GM12878 (cell line): ENCODE measurements around the gene GCNT1. TPM values are rescaled to one million over a fixed set of nuclear protein-coding genes. Genes with fewer than 3 reads are reported as not detected.

Experiments
- ATAC-seq: fragments of 200-7000 bp; cut with Tn5 transposase; 3 replicates; pipeline ENCODE4 v1.9.1; 2020; ENCODE audit warnings: mild to moderate bottlenecking, moderate library complexity
- BruUV-seq: library from RNA; stranded (reverse); fragments of 400-500 nt; replicated peaks from 2 replicates; lab custom pipeline; 2021; lab: Mats Ljungman, UMichigan
- CTCF ChIA-PET: fragments of 300-600 bp; sonication (Branson Sonifier 250); formaldehyde crosslinking; extraction: SDS; loops from one replicate; lab custom pipeline; 2021; ENCODE audit warnings: inconsistent platforms; lab: Yijun Ruan, JAX
- POLR2A ChIA-PET: fragments of 350-600 bp; formaldehyde crosslinking; extraction: SDS; loops from one replicate; lab custom pipeline; 2021; ENCODE audit warnings: inconsistent platforms; lab: Charles Lee
- RAD21 ChIA-PET: fragments of 300-600 bp; sonication (Branson Sonifier 250); formaldehyde crosslinking; loops from one replicate; lab custom pipeline; 2023; ENCODE audit warnings: antibody characterized with exemption; ENCODE audit not compliant: unreplicated experiment; lab: Charles Lee
- SMC1A ChIA-PET: fragments of 300-600 bp; sonication (Branson Sonifier 250); formaldehyde crosslinking; loops from one replicate; lab custom pipeline; 2023; ENCODE audit not compliant: unreplicated experiment, uncharacterized antibody; lab: Charles Lee
- DNase-seq: peaks from one replicate; pipeline ENCODE4 v3.0.0-alpha.2; 2011; ENCODE audit warnings: low read depth, low spot score
- FAIRE-seq: peaks from 3 replicates; lab custom pipeline; 2011; peaks lifted over from hg19 to GRCh38; lab: Jason Lieb, UNC
- H2AFZ ChIP-seq: 2 replicates; pipeline ENCODE4 v1.6.0; 2011; ENCODE audit warnings: low read depth, low read length, control low read depth; ENCODE audit not compliant: control insufficient read depth
- H3K27ac ChIP-seq: 2 replicates; pipeline ENCODE4 v1.5.1; 2011; ENCODE audit warnings: control low read depth; ENCODE audit not compliant: control insufficient read depth, insufficient read depth
- H3K27me3 ChIP-seq, 2 experiments: replicated peaks in 1 of 2; 2 replicates each; pipeline versions ENCODE4 v1.6.0 to v1.6.1; 2011; ENCODE audit warnings: low read length in 1 of 2; ENCODE audit not compliant: control insufficient read depth in 2 of 2, insufficient read depth in 2 of 2
- H3K36me3 ChIP-seq, 2 experiments: 2 replicates each; pipeline ENCODE4 v1.5.1; 2011; ENCODE audit warnings: low read length in 1 of 2; ENCODE audit not compliant: control insufficient read depth in 2 of 2, insufficient read depth in 2 of 2
- H3K4me1 ChIP-seq: 2 replicates; pipeline ENCODE4 v1.6.1; 2011; ENCODE audit warnings: mild to moderate bottlenecking, low read length, moderate library complexity, mixed read lengths; ENCODE audit not compliant: control insufficient read depth, insufficient read depth
- H3K4me2 ChIP-seq: 2 replicates; pipeline ENCODE4 v1.6.0; 2011; ENCODE audit warnings: control low read depth; ENCODE audit not compliant: control insufficient read depth, insufficient read depth
- H3K4me3 ChIP-seq: fragments of 200-600 bp; sonication (generic); 2 replicates; pipeline ENCODE4 v1.5.1; 2016
- H3K79me2 ChIP-seq: 2 replicates; pipeline ENCODE4 v1.6.0; 2011; ENCODE audit warnings: low read length; ENCODE audit not compliant: control insufficient read depth, insufficient read depth
- H3K9ac ChIP-seq: 2 replicates; pipeline ENCODE4 v1.8.0; 2011; ENCODE audit warnings: low read length, control low read depth, mixed read lengths; ENCODE audit not compliant: control insufficient read depth, insufficient read depth
- H3K9me3 ChIP-seq: replicated peaks from 3 replicates; pipeline ENCODE4 v1.5.1; 2011; ENCODE audit warnings: mild to moderate bottlenecking, low read length; ENCODE audit not compliant: control insufficient read depth, insufficient read depth
- H4K20me1 ChIP-seq: 2 replicates; pipeline ENCODE4 v1.6.0; 2011; ENCODE audit not compliant: control insufficient read depth, insufficient read depth
- CBX5 ChIP-seq: sonication (generic); IDR thresholded peaks from 2 replicates; pipeline ENCODE4 v1.6.1; 2016; ENCODE audit warnings: low read depth, moderate library complexity, mild to moderate bottlenecking, inconsistent platforms
- CEBPB ChIP-seq, 2 experiments: fragments of 150-350 bp in 1 of 2; IDR thresholded peaks; 2 replicates each; pipeline ENCODE4 v1.6.1; 2012 to 2014; ENCODE audit warnings: low read depth in 2 of 2, low read length in 2 of 2, borderline replicate concordance in 1 of 2, inconsistent platforms in 1 of 2
- NR2F1 ChIP-seq: fragments of 450-650 bp; conservative IDR thresholded peaks from 2 replicates; pipeline ENCODE4 v1.6.1; 2017; ENCODE audit warnings: mild to moderate bottlenecking
- PML ChIP-seq: IDR thresholded peaks from 2 replicates; pipeline ENCODE4 v1.6.1; 2012; ENCODE audit warnings: low read length, inconsistent platforms
- RBBP5 ChIP-seq: fragments of 200-600 bp; sonication (generic); conservative IDR thresholded peaks from 2 replicates; pipeline ENCODE4 v1.6.1; 2016
- STAT3 ChIP-seq: IDR thresholded peaks from 2 replicates; pipeline ENCODE4 v1.6.1; 2011; ENCODE audit warnings: low read depth, low read length, improper control_type of control experiment
- TCF3 ChIP-seq: IDR thresholded peaks from 2 replicates; pipeline ENCODE4 v1.6.1; 2012; ENCODE audit warnings: low read depth, mild to moderate bottlenecking, low read length, borderline replicate concordance; ENCODE audit not compliant: insufficient read depth
- WGBS: methylation state at CpG from one replicate; pipeline ENCODE4 v1.1.6; 2016; ENCODE audit warnings: low lambda C conversion rate; ENCODE audit not compliant: insufficient replicate concordance, insufficient coverage; ENCODE audit errors: missing lambda C conversion rate; 5-methylcytosine and 5-hydroxymethylcytosine counted together
- in situ Hi-C: fragments of 300-500 bp; cut with MboI; formaldehyde crosslinking; loops from 9 replicates; pipeline ENCODE4 v1.14.3; 2018; ENCODE audit warnings: mixed read lengths
- intact Hi-C: fragments of 100-400 bp; cut with micrococcal nuclease; formaldehyde crosslinking; loops from one replicate; pipeline ENCODE4 v1.14.2; 2022; ENCODE audit not compliant: unreplicated experiment
- polyA plus RNA-seq, 11 experiments: library from polyadenylated mRNA; depleted of rRNA in 4 of 11; unstranded in 6 of 11; stranded (reverse) in 5 of 11; fragments of >200 nt; fragmentation: Nextera tagmentation in 4 of 11; fragmentation: Illumina TruSeq in 1 of 11; extraction: Ambion mirVana in 4 of 11; extraction: Trizol in 1 of 11; gene quantifications; 1 replicate in 1 of 11; 2 replicates in 10 of 11; pipeline versions ENCODE4 v1.2.1 to v1.2.3, GENCODE V29; 2011 to 2016; ENCODE audit warnings: inconsistent platforms in 2 of 11, missing spikeins in 2 of 11, low read depth in 1 of 11
- total RNA-seq, 4 experiments: library from RNA; depleted of rRNA in 3 of 4; stranded (reverse); fragments of >200 nt in 3 of 4; fragmentation: Illumina TruSeq in 1 of 4; extraction: Trizol in 1 of 4; gene quantifications; 2 replicates each; pipeline versions ENCODE4 v1.2.1 to v1.2.3, GENCODE V29; 2013 to 2021
- TF ChIP-seq, protein P1 (sequence below): fragments of 450-650 bp; IDR thresholded peaks from 2 replicates; pipeline ENCODE4 v1.6.1; 2018; ENCODE audit warnings: mild to moderate bottlenecking, low read depth, moderate library complexity; ENCODE audit not compliant: partially characterized antibody
- TF ChIP-seq, protein P2 (sequence below): fragments of 150-350 bp; IDR thresholded peaks from 2 replicates; pipeline ENCODE4 v1.6.1; 2016; ENCODE audit warnings: low read depth, low read length
- TF ChIP-seq, protein P3 (sequence below): fragments of 450-650 bp; formaldehyde crosslinking; IDR thresholded peaks from 2 replicates; pipeline ENCODE4 v1.4.0; 2022; ENCODE audit warnings: mild to moderate bottlenecking, moderate library complexity
- TF ChIP-seq, protein P4 (sequence below): fragments of 150-350 bp; IDR thresholded peaks from 2 replicates; pipeline ENCODE4 v1.6.1; 2014; ENCODE audit warnings: mild to moderate bottlenecking, low read depth, low read length

The GCNT1 gene
- total and polyA plus RNA-seq, 10 of the 15 experiments (the other 5 are each of a cell fraction or from before 2014, with no cell fraction given): 2.8 to 17.8 (median 7.1) TPM

DNA sequence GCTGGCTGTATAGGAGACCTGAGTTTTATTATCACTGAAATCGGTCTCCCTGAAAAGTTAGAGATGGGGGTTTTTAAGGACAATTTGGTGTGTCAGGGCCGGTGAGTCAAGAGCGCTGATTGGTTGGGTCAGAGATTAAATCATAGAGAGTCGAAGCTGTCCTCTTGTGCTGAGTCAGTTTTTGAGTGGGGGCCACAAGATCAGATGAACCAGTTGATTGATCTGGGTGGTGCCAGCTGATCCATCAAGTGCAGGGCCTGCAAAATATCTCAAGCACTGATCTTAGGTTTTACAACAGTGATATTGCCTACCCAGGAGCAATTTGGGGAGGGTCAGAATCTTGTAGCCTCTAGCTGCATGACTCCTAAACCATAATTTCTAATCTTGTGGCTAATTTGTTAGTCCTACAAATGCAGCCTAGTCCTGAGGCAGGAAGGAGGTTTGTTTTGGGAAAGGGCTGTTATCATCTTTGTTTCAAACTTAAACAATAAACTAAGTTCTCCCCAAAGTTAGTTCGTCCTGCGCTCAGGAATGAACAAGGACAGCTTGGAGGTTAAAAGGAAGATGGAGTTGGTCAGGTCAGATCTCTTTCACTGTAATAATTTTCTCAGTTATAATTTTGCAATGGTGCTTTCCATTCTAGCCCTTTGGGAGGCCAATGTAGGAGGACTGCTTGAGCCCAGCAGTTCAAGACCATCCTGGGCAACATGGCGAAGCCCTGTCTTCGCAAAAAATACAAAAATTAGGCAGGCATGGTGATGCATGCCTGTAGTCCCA is 33.1 kb upstream of the GCNT1 start:
- POLR2A ChIA-PET: interaction anchor here (0.6 kb wide), 1 partner anchor 25 kb away, joined by 3 read pairs; no protein-coding TSS in a partner anchor
- no peaks in the 10 kb centered on the region for H4K20me1 ChIP-seq
- SMC1A ChIA-PET: no interaction called here
- H3K27ac ChIP-seq: no peak overlapping the region
- CTCF ChIA-PET: interaction anchor here (1.3 kb wide), 1 partner anchor 15 kb away, joined by 3 read pairs; no protein-coding TSS in a partner anchor
- intact Hi-C loops: no loop called here
- H3K79me2 ChIP-seq: no peaks in the 10 kb centered on the region
- no peak overlapping the region for H3K4me3 ChIP-seq
- no peaks in the 10 kb centered on the region for H3K36me3 ChIP-seq
- H3K27me3 ChIP-seq: no peaks in the 10 kb centered on the region
- no peak overlapping the region for H2AFZ ChIP-seq
- no peak overlapping the region for H3K9ac ChIP-seq
- in situ Hi-C loops: no loop called here
- BruUV-seq: no TSS peak
- ATAC-seq (no peak), FAIRE-seq (no peak), DNase-seq (no peak)
- RAD21 ChIA-PET: no interaction called here
- no peaks in the 10 kb centered on the region for H3K4me1 ChIP-seq
- H3K9me3 ChIP-seq: no peaks in the 10 kb centered on the region
- H3K4me2 ChIP-seq: no peak overlapping the region
- 85% methylated on average over 8 of the region's 8 CpGs for WGBS
- TF ChIP-seq, protein P1, sequence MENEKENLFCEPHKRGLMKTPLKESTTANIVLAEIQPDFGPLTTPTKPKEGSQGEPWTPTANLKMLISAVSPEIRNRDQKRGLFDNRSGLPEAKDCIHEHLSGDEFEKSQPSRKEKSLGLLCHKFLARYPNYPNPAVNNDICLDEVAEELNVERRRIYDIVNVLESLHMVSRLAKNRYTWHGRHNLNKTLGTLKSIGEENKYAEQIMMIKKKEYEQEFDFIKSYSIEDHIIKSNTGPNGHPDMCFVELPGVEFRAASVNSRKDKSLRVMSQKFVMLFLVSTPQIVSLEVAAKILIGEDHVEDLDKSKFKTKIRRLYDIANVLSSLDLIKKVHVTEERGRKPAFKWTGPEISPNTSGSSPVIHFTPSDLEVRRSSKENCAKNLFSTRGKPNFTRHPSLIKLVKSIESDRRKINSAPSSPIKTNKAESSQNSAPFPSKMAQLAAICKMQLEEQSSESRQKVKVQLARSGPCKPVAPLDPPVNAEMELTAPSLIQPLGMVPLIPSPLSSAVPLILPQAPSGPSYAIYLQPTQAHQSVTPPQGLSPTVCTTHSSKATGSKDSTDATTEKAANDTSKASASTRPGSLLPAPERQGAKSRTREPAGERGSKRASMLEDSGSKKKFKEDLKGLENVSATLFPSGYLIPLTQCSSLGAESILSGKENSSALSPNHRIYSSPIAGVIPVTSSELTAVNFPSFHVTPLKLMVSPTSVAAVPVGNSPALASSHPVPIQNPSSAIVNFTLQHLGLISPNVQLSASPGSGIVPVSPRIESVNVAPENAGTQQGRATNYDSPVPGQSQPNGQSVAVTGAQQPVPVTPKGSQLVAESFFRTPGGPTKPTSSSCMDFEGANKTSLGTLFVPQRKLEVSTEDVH: no peak
- TF ChIP-seq RBBP5: no peak
- no peak for TF ChIP-seq PML
- no peak for TF ChIP-seq CEBPB (IDR thresholded peaks at IDR 0.05; ENCODE audit: borderline replicate concordance in 1 of 2, low read depth in 2 of 2, low read length in 2 of 2)
- no peak for TF ChIP-seq NR2F1
- no peak for TF ChIP-seq CBX5
- TF ChIP-seq, protein P2, sequence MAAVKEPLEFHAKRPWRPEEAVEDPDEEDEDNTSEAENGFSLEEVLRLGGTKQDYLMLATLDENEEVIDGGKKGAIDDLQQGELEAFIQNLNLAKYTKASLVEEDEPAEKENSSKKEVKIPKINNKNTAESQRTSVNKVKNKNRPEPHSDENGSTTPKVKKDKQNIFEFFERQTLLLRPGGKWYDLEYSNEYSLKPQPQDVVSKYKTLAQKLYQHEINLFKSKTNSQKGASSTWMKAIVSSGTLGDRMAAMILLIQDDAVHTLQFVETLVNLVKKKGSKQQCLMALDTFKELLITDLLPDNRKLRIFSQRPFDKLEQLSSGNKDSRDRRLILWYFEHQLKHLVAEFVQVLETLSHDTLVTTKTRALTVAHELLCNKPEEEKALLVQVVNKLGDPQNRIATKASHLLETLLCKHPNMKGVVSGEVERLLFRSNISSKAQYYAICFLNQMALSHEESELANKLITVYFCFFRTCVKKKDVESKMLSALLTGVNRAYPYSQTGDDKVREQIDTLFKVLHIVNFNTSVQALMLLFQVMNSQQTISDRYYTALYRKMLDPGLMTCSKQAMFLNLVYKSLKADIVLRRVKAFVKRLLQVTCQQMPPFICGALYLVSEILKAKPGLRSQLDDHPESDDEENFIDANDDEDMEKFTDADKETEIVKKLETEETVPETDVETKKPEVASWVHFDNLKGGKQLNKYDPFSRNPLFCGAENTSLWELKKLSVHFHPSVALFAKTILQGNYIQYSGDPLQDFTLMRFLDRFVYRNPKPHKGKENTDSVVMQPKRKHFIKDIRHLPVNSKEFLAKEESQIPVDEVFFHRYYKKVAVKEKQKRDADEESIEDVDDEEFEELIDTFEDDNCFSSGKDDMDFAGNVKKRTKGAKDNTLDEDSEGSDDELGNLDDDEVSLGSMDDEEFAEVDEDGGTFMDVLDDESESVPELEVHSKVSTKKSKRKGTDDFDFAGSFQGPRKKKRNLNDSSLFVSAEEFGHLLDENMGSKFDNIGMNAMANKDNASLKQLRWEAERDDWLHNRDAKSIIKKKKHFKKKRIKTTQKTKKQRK: no peak
- no peak for TF ChIP-seq STAT3
- TF ChIP-seq, protein P3, sequence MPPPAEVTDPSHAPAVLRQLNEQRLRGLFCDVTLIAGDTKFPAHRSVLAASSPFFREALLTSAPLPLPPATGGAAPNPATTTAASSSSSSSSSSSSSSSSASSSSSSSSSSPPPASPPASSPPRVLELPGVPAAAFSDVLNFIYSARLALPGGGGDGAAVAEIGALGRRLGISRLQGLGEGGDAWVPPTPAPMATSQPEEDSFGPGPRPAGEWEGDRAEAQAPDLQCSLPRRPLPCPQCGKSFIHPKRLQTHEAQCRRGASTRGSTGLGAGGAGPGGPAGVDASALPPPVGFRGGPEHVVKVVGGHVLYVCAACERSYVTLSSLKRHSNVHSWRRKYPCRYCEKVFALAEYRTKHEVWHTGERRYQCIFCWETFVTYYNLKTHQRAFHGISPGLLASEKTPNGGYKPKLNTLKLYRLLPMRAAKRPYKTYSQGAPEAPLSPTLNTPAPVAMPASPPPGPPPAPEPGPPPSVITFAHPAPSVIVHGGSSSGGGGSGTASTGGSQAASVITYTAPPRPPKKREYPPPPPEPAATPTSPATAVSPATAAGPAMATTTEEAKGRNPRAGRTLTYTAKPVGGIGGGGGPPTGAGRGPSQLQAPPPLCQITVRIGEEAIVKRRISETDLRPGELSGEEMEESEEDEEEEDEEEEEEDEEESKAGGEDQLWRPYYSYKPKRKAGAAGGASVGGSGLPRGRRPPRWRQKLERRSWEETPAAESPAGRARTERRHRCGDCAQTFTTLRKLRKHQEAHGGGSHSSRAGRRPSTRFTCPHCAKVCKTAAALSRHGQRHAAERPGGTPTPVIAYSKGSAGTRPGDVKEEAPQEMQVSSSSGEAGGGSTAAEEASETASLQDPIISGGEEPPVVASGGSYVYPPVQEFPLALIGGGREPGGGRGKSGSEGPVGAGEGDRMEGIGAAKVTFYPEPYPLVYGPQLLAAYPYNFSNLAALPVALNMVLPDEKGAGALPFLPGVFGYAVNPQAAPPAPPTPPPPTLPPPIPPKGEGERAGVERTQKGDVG (CRISPR knock-in tag): no peak
- TF ChIP-seq TCF3: no peak
- TF ChIP-seq, protein P4, sequence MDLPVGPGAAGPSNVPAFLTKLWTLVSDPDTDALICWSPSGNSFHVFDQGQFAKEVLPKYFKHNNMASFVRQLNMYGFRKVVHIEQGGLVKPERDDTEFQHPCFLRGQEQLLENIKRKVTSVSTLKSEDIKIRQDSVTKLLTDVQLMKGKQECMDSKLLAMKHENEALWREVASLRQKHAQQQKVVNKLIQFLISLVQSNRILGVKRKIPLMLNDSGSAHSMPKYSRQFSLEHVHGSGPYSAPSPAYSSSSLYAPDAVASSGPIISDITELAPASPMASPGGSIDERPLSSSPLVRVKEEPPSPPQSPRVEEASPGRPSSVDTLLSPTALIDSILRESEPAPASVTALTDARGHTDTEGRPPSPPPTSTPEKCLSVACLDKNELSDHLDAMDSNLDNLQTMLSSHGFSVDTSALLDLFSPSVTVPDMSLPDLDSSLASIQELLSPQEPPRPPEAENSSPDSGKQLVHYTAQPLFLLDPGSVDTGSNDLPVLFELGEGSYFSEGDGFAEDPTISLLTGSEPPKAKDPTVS: no peak
